GM21528 (cell line): ENCODE results near the gene WNK3.

ENCODE experiments used
- ATAC-seq: cut with Tn5 transposase; IDR thresholded peaks from one replicate; pipeline ENCODE4 v1.9.1; 2021; ENCODE audit warnings: mild to moderate bottlenecking, moderate library complexity; ENCODE audit not compliant: unreplicated experiment, low FRiP score

WNK3 gene

GRCh38 chrX:54172455-54172854 lies 185.4 kb downstream of the WNK3 start:
- no peak for ATAC-seq

GRCh38 chrX:54171527-54172250 lies 186.2 kb downstream of the WNK3 start:
- ATAC-seq = no peak

- ATAC-seq = no peak
Observed at GRCh38 chrX:54171091-54171490, 186.8 kb downstream of the WNK3 start.

- ATAC-seq = no peak
Observed at GRCh38 chrX:54166915-54167314, 190.9 kb downstream of the WNK3 start.

- no peak for ATAC-seq
Observed at GRCh38 chrX:54157561-54157960, 200.3 kb downstream of the WNK3 start.
